Hepatocyte (in vitro differentiated cells): ENCODE data around the gene COL8A2.

Experiments
- CTCF ChIP-seq: fragments of 200-600 bp; sonication (generic); IDR thresholded peaks from 2 replicates; pipeline ENCODE4 v1.5.1; 2016; ENCODE audit warnings: antibody characterized with exemption, mild to moderate bottlenecking; ENCODE audit not compliant: poor library complexity
- EZH2 ChIP-seq: fragments of 200-600 bp; sonication (generic); IDR thresholded peaks from 2 replicates; pipeline ENCODE4 v1.6.1; 2016; ENCODE audit warnings: antibody characterized with exemption, mild to moderate bottlenecking, borderline replicate concordance
- EZH2phosphoT487 ChIP-seq: fragments of 200-600 bp; sonication (generic); IDR thresholded peaks from one replicate; pipeline ENCODE4 v1.6.1; 2018; ENCODE audit warnings: antibody characterized with exemption, mild to moderate bottlenecking, low read depth, moderate library complexity; ENCODE audit not compliant: unreplicated experiment, severe bottlenecking

DNA sequence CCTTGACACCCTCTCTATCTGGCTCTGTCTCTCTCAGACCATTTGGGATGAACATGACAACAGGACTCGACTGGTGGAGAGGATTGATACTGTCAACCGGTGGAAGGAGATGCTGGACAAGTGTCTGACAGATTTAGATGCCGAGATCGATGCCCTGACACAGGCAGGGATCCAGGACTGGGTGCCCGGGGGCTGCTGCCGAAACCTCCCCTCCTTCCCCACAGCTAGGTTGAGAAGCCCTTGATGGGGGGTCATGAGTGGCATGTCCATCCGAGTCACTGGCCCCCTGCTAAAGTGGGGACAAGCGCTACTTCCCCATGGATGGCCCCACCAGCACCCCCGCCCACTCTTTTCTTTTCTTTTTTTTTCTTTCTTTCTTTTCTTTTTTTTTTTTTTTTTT, 39.9 kb downstream of the COL8A2 start:
- TF ChIP-seq EZH2 = no peak
- TF ChIP-seq CTCF = no peak
- TF ChIP-seq EZH2phosphoT487 = no peak
